ENCODE results near the gene OARD1. TPM values are rescaled to one million over a fixed set of nuclear protein-coding genes. Genes with fewer than 3 reads are reported as not detected.
"Not testable (repeated sequence)": the region's sequence is repeated elsewhere in the genome, so short reads cannot be mapped to it uniquely, and the experiment has no call there.

Gene OARD1
- total RNA-seq, 1 experiment from 2014 or later: 12.8 TPM

DNA sequence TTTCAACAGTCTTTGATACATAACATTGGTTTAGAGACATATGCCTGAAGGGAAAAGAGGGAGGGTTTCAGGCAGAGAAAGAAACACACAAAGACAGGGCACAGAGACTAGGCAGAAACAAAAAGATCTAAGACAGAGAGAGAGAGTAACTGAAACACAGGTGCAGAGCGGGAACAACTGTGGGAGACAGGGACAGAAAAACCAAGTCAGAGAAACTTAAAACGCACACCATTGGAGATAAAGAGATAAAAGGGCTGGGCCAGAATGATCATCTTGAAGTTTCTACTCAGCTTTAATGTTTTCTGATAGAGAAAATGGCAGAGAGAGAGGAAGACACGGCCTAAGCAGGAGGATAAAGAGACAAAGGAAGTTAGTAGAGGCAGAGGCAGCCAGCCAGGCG lies 44.9 kb downstream of the OARD1 start:
- no peak for DNase-seq (ENCODE audit: low read depth)

DNA sequence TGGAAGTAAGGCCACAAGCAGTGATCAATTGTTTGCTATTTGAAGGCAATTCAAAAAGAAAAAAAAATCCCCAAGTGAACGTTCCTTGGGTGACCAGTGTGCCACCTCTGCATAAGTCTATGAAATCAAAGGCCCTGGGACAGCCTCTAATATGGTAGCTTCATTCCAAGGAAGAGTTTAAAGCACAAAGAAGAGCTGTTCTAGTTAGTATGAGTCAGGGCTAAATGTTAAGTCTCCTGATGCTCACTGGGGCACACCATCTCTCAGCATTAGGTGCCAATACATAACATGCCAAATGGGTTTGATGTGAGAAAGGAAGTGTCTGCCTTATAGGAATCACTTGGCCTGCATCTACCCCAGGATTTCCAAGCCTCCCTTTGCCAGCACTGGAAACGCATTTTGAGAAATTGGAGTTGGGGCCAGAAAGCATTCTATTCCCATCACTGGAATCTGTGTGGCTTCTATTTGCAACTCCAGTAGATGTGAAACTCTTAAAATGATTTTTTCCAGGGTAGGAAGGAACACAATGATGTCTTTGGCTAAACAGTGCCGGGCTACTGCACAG lies 46.1 kb downstream of the OARD1 start:
- no peak for DNase-seq (ENCODE audit: low read depth)

DNA sequence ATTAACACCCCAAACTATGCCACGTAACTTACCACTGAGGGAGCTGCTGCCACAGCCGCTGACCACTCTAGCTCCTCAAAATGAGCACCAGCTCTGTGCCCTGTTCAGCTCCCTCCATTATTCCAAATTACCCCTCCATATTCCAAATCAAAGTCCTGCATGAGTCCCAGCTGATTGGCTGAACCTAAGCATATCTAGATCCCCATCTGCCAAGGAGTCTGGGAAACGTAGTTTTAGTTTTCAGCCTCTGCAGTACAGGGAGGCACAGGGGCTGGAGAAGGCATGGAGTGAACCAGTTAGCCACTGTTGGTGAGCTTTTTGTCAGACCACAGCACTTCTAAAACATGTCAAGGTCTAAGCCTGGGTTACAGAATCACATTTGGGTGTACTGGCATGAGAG lies 49.0 kb downstream of the OARD1 start:
- no peak for DNase-seq (ENCODE audit: low read depth)

DNA sequence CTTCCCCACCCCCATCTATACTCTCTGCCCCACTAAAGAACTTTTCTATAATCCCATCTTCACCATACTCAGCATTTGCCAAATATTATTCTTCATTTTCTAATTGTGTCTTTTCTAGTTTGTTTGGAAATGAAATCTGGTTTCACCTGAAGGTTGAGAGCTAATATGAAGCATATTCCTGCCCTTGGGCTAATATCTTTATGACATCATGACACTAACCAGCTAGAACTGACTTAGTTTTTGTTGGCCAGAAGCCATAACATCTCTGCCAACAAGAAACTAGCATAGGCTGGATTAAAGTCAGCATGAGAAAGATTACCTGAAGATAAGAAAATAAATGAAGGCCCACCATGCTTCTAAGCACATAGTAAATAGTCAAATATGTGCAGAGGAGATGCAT lies 49.9 kb downstream of the OARD1 start:
- no peak for DNase-seq (ENCODE audit: low read depth)

DNA sequence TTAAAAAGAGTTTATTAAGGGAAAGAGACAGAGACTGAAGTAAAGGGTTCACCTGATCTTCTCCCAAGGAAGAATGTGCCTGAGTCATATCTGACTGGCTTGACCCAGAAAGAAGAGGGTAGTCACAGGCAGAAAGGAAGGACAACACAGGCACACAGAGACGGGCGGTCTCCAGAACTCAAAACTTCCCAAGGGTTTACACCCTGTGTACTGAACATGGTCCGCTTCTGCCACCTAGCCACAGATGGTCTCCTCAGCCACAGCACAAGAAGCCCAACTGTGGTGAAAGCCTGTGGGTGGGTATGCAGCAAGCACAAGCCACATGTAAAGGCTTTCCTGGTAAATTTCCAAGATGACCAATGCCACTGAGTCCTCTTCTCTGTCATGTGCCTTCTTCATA lies 50.3 kb downstream of the OARD1 start:
- peak; percentile 30 for DNase-seq (ENCODE audit: low read depth)

DNA sequence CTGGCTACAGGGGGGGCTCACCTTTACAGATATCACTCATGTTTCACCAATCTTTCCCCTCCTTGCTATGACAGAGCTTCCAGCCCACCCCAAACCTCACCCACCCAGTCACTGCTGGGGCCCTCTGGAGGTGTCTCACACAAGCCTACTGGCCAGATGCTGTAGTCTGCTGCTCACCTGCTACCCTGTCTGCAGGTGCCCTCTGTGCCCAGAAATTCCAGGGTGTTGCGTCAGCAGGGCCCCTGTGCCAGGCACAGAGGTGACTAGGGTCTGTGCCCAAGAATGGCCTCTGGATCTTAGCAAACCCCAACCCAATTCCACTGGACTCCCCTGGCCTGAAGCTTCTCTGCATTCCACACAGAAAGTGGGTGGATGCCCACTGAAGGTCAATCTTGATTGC lies 54.5 kb downstream of the OARD1 start:
- DNase-seq (ENCODE audit: low read depth): no peak

DNA sequence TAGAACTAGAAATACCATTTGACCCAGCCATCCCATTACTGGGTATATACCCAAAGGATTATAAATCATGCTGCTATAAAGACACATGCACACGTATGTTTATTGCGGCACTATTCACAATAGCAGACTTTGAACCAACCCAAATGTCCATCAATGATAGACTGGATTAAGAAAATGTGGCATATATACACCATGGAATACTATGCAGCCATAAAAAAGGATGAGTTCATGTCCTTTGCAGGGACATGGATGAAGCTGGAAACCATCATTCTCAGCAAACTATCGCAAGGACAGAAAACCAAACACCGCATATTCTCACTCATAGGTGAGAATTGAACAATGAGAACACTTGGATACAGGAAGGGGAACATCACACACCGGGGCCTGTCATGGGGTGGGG lies 56.3 kb downstream of the OARD1 start:
- DNase-seq (ENCODE audit: low read depth): not testable (repeated sequence)

DNA sequence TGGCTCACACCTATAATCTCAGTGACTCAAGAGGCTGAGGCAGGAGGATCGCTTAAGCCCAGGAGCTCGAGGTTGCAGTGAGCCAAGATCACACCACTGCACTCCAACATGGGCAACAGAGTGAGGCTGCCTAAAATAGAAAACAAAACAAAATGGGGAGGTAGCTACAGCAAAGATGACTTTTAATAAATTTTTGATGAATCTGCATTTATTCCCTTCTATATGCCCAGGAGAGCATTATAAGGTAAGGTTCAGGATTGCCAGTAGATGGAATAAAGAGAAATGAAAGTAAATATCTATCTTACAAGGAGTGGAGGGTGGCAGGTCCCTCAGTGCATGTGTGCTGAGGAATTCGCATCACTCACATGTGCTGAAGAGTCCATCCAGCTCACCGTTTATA lies 57.4 kb downstream of the OARD1 start:
- no peak for DNase-seq (ENCODE audit: low read depth)

Other genes starting within 250 kb of the OARD1 start
- under 0.01 TPM in 1 of 2 replicates, not detected in the other for gene UNC5CL, start 33.1 kb downstream of the OARD1 start, total RNA-seq (2014; rRNA removed)
- gene TSPO2, start 29.9 kb downstream of the OARD1 start, total RNA-seq (2014; rRNA removed): not detected in 2 replicates
- gene APOBEC2, start 19.2 kb downstream of the OARD1 start, total RNA-seq (2014; rRNA removed): 0.63 TPM in 1 of 2 replicates, not detected in the other
- 15.8 and 18.8 TPM in 2 replicates for gene NFYA, start 618 bp upstream of the OARD1 start, total RNA-seq (2014; rRNA removed)
- not detected in 2 replicates for gene TREML1, start 82.0 kb upstream of the OARD1 start, total RNA-seq (2014; rRNA removed)
- not detected in 2 replicates for gene TREM2, start 90.8 kb upstream of the OARD1 start, total RNA-seq (2014; rRNA removed)
- not detected in 2 replicates for gene TREML2, start 128.8 kb upstream of the OARD1 start, total RNA-seq (2014; rRNA removed)
- gene TREML4, start 156.0 kb upstream of the OARD1 start, total RNA-seq (2014; rRNA removed): not detected in 2 replicates
- 0.32 and 0.52 TPM in 2 replicates for gene TREM1, start 214.3 kb upstream of the OARD1 start, total RNA-seq (2014; rRNA removed)

All from LHCN-M2 (cell line).